HepG2 (cell line): ENCODE measurements around the gene DPEP3. TPM values are rescaled to one million over a fixed set of nuclear protein-coding genes. Genes with fewer than 3 reads are reported as not detected.

ENCODE experiments used
- CBX5 ChIP-seq: sonication (generic); formaldehyde crosslinking; IDR thresholded peaks from 2 replicates; pipeline ENCODE4 v1.4.0; 2020; ENCODE audit warnings: missing genetic modification reagents, borderline replicate concordance
- ELF1 ChIP-seq: sonication (generic); formaldehyde crosslinking; IDR thresholded peaks from 2 replicates; pipeline ENCODE4 v1.4.0; 2020; ENCODE audit warnings: missing genetic modification reagents
- MAZ ChIP-seq, 2 experiments: sonication (generic) in 1 of 2; formaldehyde crosslinking in 1 of 2; IDR thresholded peaks; 2 replicates each; pipeline versions ENCODE4 v1.5.0 to v1.6.1; 2012 to 2020; ENCODE audit warnings: low read depth in 2 of 2, mild to moderate bottlenecking in 2 of 2, borderline replicate concordance in 1 of 2, improper control_type of control experiment in 1 of 2, low read length in 1 of 2, missing genetic modification reagents in 1 of 2, moderate library complexity in 1 of 2
- MIER3 ChIP-seq: IDR thresholded peaks from 2 replicates; pipeline ENCODE4 v1.6.1; 2016; ENCODE audit warnings: missing compliant biosample characterization, borderline replicate concordance
- PAX8 ChIP-seq: sonication (generic); formaldehyde crosslinking; IDR thresholded peaks from 2 replicates; pipeline ENCODE4 v1.8.0; 2022; ENCODE audit warnings: mild to moderate bottlenecking, missing genetic modification reagents, borderline replicate concordance
- SRY ChIP-seq: sonication (generic); formaldehyde crosslinking; IDR thresholded peaks from 2 replicates; pipeline ENCODE4 v1.8.0; 2022; ENCODE audit warnings: mild to moderate bottlenecking, missing genetic modification reagents
- TBX2 ChIP-seq: sonication (generic); formaldehyde crosslinking; IDR thresholded peaks from 2 replicates; pipeline ENCODE4 v1.5.0; 2020; ENCODE audit warnings: missing genetic modification reagents, mild to moderate bottlenecking, borderline replicate concordance
- TMF1 ChIP-seq: sonication (generic); formaldehyde crosslinking; IDR thresholded peaks from 2 replicates; pipeline ENCODE4 v1.8.1; 2022; ENCODE audit warnings: low read depth, missing genetic modification reagents
- ZMYM2 ChIP-seq: sonication (generic); formaldehyde crosslinking; IDR thresholded peaks from 2 replicates; pipeline ENCODE4 v1.8.0; 2022; ENCODE audit warnings: mild to moderate bottlenecking, missing genetic modification reagents
- ZNF143 ChIP-seq: sonication (generic); formaldehyde crosslinking; IDR thresholded peaks from 2 replicates; pipeline ENCODE4 v1.4.0; 2020; ENCODE audit warnings: missing genetic modification reagents
- ZNF503 ChIP-seq: sonication (generic); formaldehyde crosslinking; IDR thresholded peaks from 2 replicates; pipeline ENCODE4 v1.4.0; 2020; ENCODE audit warnings: missing genetic modification reagents
- ZNF512B ChIP-seq: sonication (generic); formaldehyde crosslinking; IDR thresholded peaks from 2 replicates; pipeline ENCODE4 v1.5.1; 2020; ENCODE audit warnings: missing genetic modification reagents, mild to moderate bottlenecking, borderline replicate concordance
- ZNF549 ChIP-seq: sonication (generic); formaldehyde crosslinking; IDR thresholded peaks from 2 replicates; pipeline ENCODE4 v1.5.0; 2020; ENCODE audit warnings: missing genetic modification reagents
- polyA plus RNA-seq, 8 experiments: library from polyadenylated mRNA; depleted of rRNA in 3 of 8; stranded (reverse) in 7 of 8; unstranded in 1 of 8; fragments of >200 nt; fragmentation: Illumina TruSeq in 4 of 8; extraction: Trizol in 4 of 8; gene quantifications; 2 replicates each; pipeline versions ENCODE4 v1.2.1 to v1.2.3, GENCODE V29; 2011 to 2016; ENCODE audit warnings: low read depth in 4 of 8, missing spikeins in 1 of 8, mixed read lengths in 1 of 8; ENCODE audit not compliant: insufficient read depth in 1 of 8
- total RNA-seq, 5 experiments: library from RNA; depleted of rRNA; stranded (reverse); fragments of >200 nt; fragmentation: Illumina TruSeq; extraction: Trizol; gene quantifications; 2 replicates each; pipeline ENCODE4 v1.2.3, GENCODE V29; 2016; ENCODE audit warnings: low read depth in 1 of 5
- TF ChIP-seq, protein P1 (sequence below), 2 experiments: sonication (generic) in 1 of 2; formaldehyde crosslinking in 1 of 2; IDR thresholded peaks; 2 replicates each; pipeline versions ENCODE4 v1.5.1 to v1.6.1; 2011 to 2020; ENCODE audit warnings: borderline replicate concordance in 1 of 2, low read depth in 1 of 2, low read length in 1 of 2, mild to moderate bottlenecking in 1 of 2, missing genetic modification reagents in 1 of 2, moderate library complexity in 1 of 2
- TF ChIP-seq, protein P2 (sequence below): sonication (generic); formaldehyde crosslinking; IDR thresholded peaks from 2 replicates; pipeline ENCODE4 v1.8.0; 2022; ENCODE audit warnings: mild to moderate bottlenecking, missing genetic modification reagents, borderline replicate concordance
- TF ChIP-seq, protein P3 (sequence below): fragments of 450-650 bp; IDR thresholded peaks from 2 replicates; pipeline ENCODE4 v1.6.1; 2016

DPEP3 gene
- total and polyA plus RNA-seq, 2 of the 13 experiments (the other 11 are each of a cell fraction or from before 2014, with no cell fraction given), result not detected

GRCh38 chr16:67968400-67969253 is 11.7 kb downstream of the DPEP3 start, which contains the start of gene SLC12A4 (continued):
- TF ChIP-seq, protein P1, sequence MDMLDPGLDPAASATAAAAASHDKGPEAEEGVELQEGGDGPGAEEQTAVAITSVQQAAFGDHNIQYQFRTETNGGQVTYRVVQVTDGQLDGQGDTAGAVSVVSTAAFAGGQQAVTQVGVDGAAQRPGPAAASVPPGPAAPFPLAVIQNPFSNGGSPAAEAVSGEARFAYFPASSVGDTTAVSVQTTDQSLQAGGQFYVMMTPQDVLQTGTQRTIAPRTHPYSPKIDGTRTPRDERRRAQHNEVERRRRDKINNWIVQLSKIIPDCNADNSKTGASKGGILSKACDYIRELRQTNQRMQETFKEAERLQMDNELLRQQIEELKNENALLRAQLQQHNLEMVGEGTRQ (IDR thresholded peaks at IDR 0.05; ENCODE audit: low read depth, low read length), result no peak
- TF ChIP-seq, protein P1 (CRISPR knock-in tag; IDR thresholded peaks at IDR 0.05; ENCODE audit: borderline replicate concordance), result peak; percentile 52; the same call in 1 of the 2 replicates
- TF ChIP-seq MIER3 (CRISPR knock-in tag), result peak; percentile 42; the same call in 1 of the 2 replicates
- 0 out of 2 replicates have a peak, but pooled peaks have one; percentile 50 for TF ChIP-seq SRY (CRISPR knock-in tag)
- TF ChIP-seq ZNF503, result peak; percentile 44; the same call in 1 of the 2 replicates
- TF ChIP-seq ELF1 (CRISPR knock-in tag), result peak; percentile 38; the same call in 1 of the 2 replicates
- TF ChIP-seq, protein P2, sequence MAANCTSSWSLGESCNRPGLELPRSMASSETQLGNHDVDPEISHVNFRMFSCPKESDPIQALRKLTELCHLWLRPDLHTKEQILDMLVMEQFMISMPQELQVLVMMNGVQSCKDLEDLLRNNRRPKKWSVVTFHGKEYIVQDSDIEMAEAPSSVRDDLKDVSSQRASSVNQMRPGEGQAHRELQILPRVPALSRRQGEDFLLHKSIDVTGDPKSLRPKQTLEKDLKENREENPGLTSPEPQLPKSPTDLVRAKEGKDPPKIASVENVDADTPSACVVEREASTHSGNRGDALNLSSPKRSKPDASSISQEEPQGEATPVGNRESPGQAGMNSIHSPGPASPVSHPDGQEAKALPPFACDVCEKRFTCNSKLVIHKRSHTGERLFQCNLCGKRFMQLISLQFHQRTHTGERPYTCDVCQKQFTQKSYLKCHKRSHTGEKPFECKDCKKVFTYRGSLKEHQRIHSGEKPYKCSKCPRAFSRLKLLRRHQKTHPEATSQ (CRISPR knock-in tag), result peak; percentile 93; the same call in 1 of the 2 replicates
- TF ChIP-seq ZMYM2 (CRISPR knock-in tag), result peak; percentile 88
- no peak for TF ChIP-seq ZNF549 (CRISPR knock-in tag)
- TF ChIP-seq, protein P3, sequence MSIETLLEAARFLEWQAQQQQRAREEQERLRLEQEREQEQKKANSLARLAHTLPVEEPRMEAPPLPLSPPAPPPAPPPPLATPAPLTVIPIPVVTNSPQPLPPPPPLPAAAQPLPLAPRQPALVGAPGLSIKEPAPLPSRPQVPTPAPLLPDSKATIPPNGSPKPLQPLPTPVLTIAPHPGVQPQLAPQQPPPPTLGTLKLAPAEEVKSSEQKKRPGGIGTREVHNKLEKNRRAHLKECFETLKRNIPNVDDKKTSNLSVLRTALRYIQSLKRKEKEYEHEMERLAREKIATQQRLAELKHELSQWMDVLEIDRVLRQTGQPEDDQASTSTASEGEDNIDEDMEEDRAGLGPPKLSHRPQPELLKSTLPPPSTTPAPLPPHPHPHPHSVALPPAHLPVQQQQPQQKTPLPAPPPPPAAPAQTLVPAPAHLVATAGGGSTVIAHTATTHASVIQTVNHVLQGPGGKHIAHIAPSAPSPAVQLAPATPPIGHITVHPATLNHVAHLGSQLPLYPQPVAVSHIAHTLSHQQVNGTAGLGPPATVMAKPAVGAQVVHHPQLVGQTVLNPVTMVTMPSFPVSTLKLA, result no peak
- TF ChIP-seq TMF1 (CRISPR knock-in tag), result peak; percentile 59; the same call in 1 of the 2 replicates
- TF ChIP-seq CBX5 (CRISPR knock-in tag), result no peak
- TF ChIP-seq ZNF512B (CRISPR knock-in tag), result no peak
- peak; percentile 84; the same call in 1 of the 2 replicates for TF ChIP-seq PAX8 (CRISPR knock-in tag)
- TF ChIP-seq ZNF143 (CRISPR knock-in tag), result peak; percentile 19; the same call in 1 of the 2 replicates
- TF ChIP-seq TBX2 (CRISPR knock-in tag), result peak; percentile 55
- peak; percentile 99 for TF ChIP-seq MAZ (IDR thresholded peaks at IDR 0.05; ENCODE audit: borderline replicate concordance, low read depth, low read length)
- TF ChIP-seq MAZ (CRISPR knock-in tag; IDR thresholded peaks at IDR 0.05; ENCODE audit: low read depth), result peak; percentile 98
